DOHH2 (cell line): ENCODE results near the gene CMTM2.
A peak's percentile ranks its signal among the peaks of the same experiment; 100 is the strongest.
"Not testable (repeated sequence)": the region's sequence is repeated elsewhere in the genome, so short reads cannot be mapped to it uniquely, and the experiment has no call there.

ENCODE experiments used
- H3F3A ChIP-seq: fragments of 200-600 bp; sonication (generic), shearing (Covaris generic); 2 replicates; pipeline ENCODE4 v1.6.0; 2016; ENCODE audit warnings: antibody characterized with exemption, mild to moderate bottlenecking; ENCODE audit not compliant: control insufficient read depth, insufficient read depth
- H3K27ac ChIP-seq: fragments of 200-600 bp; sonication (generic); 2 replicates; pipeline ENCODE4 v1.5.1; 2014; ENCODE audit warnings: low read depth, mild to moderate bottlenecking, low read length, moderate library complexity
- H3K27me3 ChIP-seq: fragments of 200-600 bp; sonication (generic); 2 replicates; pipeline ENCODE4 v1.6.1; 2014; ENCODE audit warnings: mild to moderate bottlenecking, low read length, mixed read lengths; ENCODE audit not compliant: control insufficient read depth
- H3K36me3 ChIP-seq: fragments of 200-600 bp; sonication (generic); 2 replicates; pipeline ENCODE4 v1.6.1; 2014; ENCODE audit warnings: mild to moderate bottlenecking, low read length, moderate library complexity, mixed read lengths; ENCODE audit not compliant: control insufficient read depth
- H3K4me1 ChIP-seq: fragments of 200-600 bp; sonication (generic); 2 replicates; pipeline ENCODE4 v1.6.1; 2014; ENCODE audit warnings: mild to moderate bottlenecking, low read length, mixed read lengths; ENCODE audit not compliant: control insufficient read depth
- H3K4me2 ChIP-seq: fragments of 200-600 bp; sonication (generic); 2 replicates; pipeline ENCODE4 v1.6.0; 2014; ENCODE audit warnings: mild to moderate bottlenecking, low read length, moderate library complexity
- H3K4me3 ChIP-seq: fragments of 200-600 bp; sonication (generic); 2 replicates; pipeline ENCODE4 v1.5.1; 2014; ENCODE audit warnings: mild to moderate bottlenecking, low read length, mixed read lengths
- H3K79me2 ChIP-seq: fragments of 200-600 bp; sonication (generic); 2 replicates; pipeline ENCODE4 v1.6.1; 2014; ENCODE audit warnings: mild to moderate bottlenecking, low read length, mixed read lengths; ENCODE audit not compliant: control insufficient read depth
- H3K9me2 ChIP-seq: fragments of 200-600 bp; sonication (generic); replicated peaks from 2 replicates; pipeline ENCODE4 v1.6.1; 2014; ENCODE audit warnings: mild to moderate bottlenecking, low read length, mixed read lengths; ENCODE audit not compliant: control insufficient read depth
- H3K9me3 ChIP-seq: fragments of 200-600 bp; sonication (generic); 2 replicates; pipeline ENCODE4 v1.6.1; 2014; ENCODE audit warnings: antibody characterized with exemption, low read length, mixed read lengths; ENCODE audit not compliant: control insufficient read depth, insufficient read depth
- H4K20me1 ChIP-seq: fragments of 200-600 bp; sonication (generic); 2 replicates; pipeline ENCODE4 v1.6.0; 2014; ENCODE audit warnings: low read depth, mild to moderate bottlenecking, antibody characterized with exemption, low read length, moderate library complexity; ENCODE audit not compliant: control insufficient read depth, insufficient read depth
- CTCF ChIP-seq: fragments of 200-600 bp; sonication (generic); IDR thresholded peaks from one replicate; pipeline ENCODE4 v1.5.1; 2014; ENCODE audit warnings: antibody characterized with exemption, mild to moderate bottlenecking, low read depth, low read length; ENCODE audit not compliant: poor library complexity, severe bottlenecking
- EZH2phosphoT487 ChIP-seq: fragments of 200-600 bp; sonication (generic); IDR thresholded peaks from 2 replicates; pipeline ENCODE4 v1.6.1; 2017; ENCODE audit warnings: borderline replicate concordance, mild to moderate bottlenecking, antibody characterized with exemption, low read length, moderate library complexity, mixed read lengths

CMTM2 gene

GRCh38 chr16:66591018-66591417, 11.8 kb downstream of the CMTM2 start:
- Histone ChIP-seq H4K20me1 (no peaks in the 10 kb centered on the region), H3K4me3 (no peak overlapping the region), H3K27me3 (peaks cover 26% of the 10 kb centered on the region), H3K36me3 (no peaks in the 10 kb centered on the region), H3K9me3 (no peaks in the 10 kb centered on the region), H3K4me1 (peaks cover 17% of the 10 kb centered on the region), H3K79me2 (no peaks in the 10 kb centered on the region), H3F3A (no peaks in the 10 kb centered on the region), H3K9me2 (no peaks in the 10 kb centered on the region), H3K27ac (no peak overlapping the region), H3K4me2 (no peak overlapping the region)
- TF ChIP-seq EZH2phosphoT487, result no peak
- no peak for TF ChIP-seq CTCF

- Histone ChIP-seq H3K9me3 (no peaks in the 10 kb centered on the region), H4K20me1 (no peaks in the 10 kb centered on the region), H3K4me2 (no peak overlapping the region), H3K27ac (no peak overlapping the region), H3K4me3 (no peak overlapping the region), H3K27me3 (peaks cover 26% of the 10 kb centered on the region), H3K79me2 (no peaks in the 10 kb centered on the region), H3K9me2 (no peaks in the 10 kb centered on the region), H3F3A (no peaks in the 10 kb centered on the region), H3K36me3 (no peaks in the 10 kb centered on the region), H3K4me1 (peaks cover 17% of the 10 kb centered on the region)
- no peak for TF ChIP-seq EZH2phosphoT487
These were observed 13.0 kb downstream of the CMTM2 start for GRCh38 chr16:66592241-66592640.

- H4K20me1 ChIP-seq, result no peaks in the 10 kb centered on the region
- H3K36me3 ChIP-seq, result no peaks in the 10 kb centered on the region
- no peaks in the 10 kb centered on the region for H3K79me2 ChIP-seq
- H3K27me3 ChIP-seq, result peaks cover 26% of the 10 kb centered on the region
- TF ChIP-seq CTCF (no peak), EZH2phosphoT487 (no peak)
- H3K4me1 ChIP-seq, result peaks cover 17% of the 10 kb centered on the region
- no peaks in the 10 kb centered on the region for H3F3A ChIP-seq
- no peak overlapping the region for H3K4me3 ChIP-seq
- no peaks in the 10 kb centered on the region for H3K9me2 ChIP-seq
- no peak overlapping the region for H3K27ac ChIP-seq
- no peaks in the 10 kb centered on the region for H3K9me3 ChIP-seq
- no peak overlapping the region for H3K4me2 ChIP-seq
These were observed 13.6 kb downstream of the CMTM2 start for GRCh38 chr16:66592814-66593213.

- Histone ChIP-seq H3K4me1 (peaks cover 19% of the 10 kb centered on the region), H3K4me2 (peak overlapping the region; percentile 36; the same call in 1 of the 2 replicates), H3K4me3 (no peak overlapping the region), H3K9me2 (no peaks in the 10 kb centered on the region), H3K9me3 (no peaks in the 10 kb centered on the region), H3F3A (no peaks in the 10 kb centered on the region), H3K27ac (no peak overlapping the region), H3K79me2 (no peaks in the 10 kb centered on the region), H4K20me1 (no peaks in the 10 kb centered on the region), H3K27me3 (peaks cover 39% of the 10 kb centered on the region), H3K36me3 (no peaks in the 10 kb centered on the region)
- no peak for TF ChIP-seq CTCF
- TF ChIP-seq EZH2phosphoT487, result no peak
These were observed 15.5 kb downstream of the CMTM2 start for GRCh38 chr16:66594739-66595138.

- not testable (repeated sequence) for H3F3A ChIP-seq, H3K9me2 ChIP-seq, H4K20me1 ChIP-seq, H3K4me2 ChIP-seq, H3K27ac ChIP-seq, H3K4me3 ChIP-seq, H3K36me3 ChIP-seq, H3K79me2 ChIP-seq
- peaks cover 16% of the 10 kb centered on the region for H3K4me1 ChIP-seq
- H3K9me3 ChIP-seq, result peaks cover 12% of the 10 kb centered on the region
- peaks cover 38% of the 10 kb centered on the region for H3K27me3 ChIP-seq
These were observed 17.3 kb downstream of the CMTM2 start for GRCh38 chr16:66596559-66596958.
